C4-2B (cell line): ENCODE measurements around the gene CBLN1.
"Not testable (repeated sequence)": the region's sequence is repeated elsewhere in the genome, so short reads cannot be mapped to it uniquely, and the experiment has no call there.

ENCODE experiments used
- H3K27ac ChIP-seq: fragments of 450-650 bp; 2 replicates; pipeline ENCODE4 v1.5.1; 2017
- ZFX ChIP-seq: fragments of 450-650 bp; IDR thresholded peaks from 2 replicates; pipeline ENCODE4 v1.6.1; 2017
- TF ChIP-seq, protein P1 (sequence below): fragments of 450-650 bp; conservative IDR thresholded peaks from 2 replicates; pipeline ENCODE4 v1.5.1; 2017; ENCODE audit warnings: mild to moderate bottlenecking

Gene CBLN1

DNA sequence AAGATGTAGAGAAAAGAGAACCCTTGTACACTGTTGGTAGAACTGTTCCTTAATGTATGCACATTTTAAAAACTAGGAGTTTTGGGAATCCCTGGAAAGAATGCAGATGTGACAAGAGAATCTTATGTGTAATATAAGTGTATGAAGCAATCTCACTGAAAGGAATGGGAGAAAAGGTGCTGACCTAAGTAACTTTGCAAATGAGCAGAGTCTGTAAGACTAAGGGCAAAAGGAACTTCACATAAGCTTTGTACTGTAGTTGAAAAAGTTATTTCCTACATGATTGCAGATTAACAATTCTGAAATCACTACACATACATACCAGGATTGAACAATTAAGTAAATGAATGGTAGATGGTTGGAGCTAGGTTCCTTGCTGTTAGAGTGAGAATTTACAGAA is 22.3 kb downstream of the CBLN1 start:
- H3K27ac ChIP-seq: no peak overlapping the region
- TF ChIP-seq ZFX: no peak
- TF ChIP-seq, protein P1, sequence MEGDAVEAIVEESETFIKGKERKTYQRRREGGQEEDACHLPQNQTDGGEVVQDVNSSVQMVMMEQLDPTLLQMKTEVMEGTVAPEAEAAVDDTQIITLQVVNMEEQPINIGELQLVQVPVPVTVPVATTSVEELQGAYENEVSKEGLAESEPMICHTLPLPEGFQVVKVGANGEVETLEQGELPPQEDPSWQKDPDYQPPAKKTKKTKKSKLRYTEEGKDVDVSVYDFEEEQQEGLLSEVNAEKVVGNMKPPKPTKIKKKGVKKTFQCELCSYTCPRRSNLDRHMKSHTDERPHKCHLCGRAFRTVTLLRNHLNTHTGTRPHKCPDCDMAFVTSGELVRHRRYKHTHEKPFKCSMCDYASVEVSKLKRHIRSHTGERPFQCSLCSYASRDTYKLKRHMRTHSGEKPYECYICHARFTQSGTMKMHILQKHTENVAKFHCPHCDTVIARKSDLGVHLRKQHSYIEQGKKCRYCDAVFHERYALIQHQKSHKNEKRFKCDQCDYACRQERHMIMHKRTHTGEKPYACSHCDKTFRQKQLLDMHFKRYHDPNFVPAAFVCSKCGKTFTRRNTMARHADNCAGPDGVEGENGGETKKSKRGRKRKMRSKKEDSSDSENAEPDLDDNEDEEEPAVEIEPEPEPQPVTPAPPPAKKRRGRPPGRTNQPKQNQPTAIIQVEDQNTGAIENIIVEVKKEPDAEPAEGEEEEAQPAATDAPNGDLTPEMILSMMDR: no peak

DNA sequence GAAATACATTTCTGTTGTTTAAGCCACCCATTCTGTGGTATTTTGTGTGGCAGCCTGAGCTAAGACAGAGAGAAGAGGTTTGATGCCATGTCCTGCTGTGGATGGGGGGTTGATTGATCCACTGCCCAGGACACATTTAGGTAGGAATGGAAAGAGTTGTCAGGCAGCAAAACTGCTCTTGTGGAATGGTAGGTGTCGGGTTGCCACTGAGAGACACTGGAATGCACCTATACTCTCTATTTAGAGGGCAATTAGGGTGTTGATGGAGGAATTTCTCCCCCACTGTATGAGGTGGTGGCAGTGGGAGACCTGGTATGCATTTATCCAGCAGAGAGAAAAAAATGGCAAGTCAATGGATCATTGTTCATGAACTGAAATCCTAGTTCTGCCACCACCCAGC is 30.9 kb downstream of the CBLN1 start:
- no peak overlapping the region for H3K27ac ChIP-seq

DNA sequence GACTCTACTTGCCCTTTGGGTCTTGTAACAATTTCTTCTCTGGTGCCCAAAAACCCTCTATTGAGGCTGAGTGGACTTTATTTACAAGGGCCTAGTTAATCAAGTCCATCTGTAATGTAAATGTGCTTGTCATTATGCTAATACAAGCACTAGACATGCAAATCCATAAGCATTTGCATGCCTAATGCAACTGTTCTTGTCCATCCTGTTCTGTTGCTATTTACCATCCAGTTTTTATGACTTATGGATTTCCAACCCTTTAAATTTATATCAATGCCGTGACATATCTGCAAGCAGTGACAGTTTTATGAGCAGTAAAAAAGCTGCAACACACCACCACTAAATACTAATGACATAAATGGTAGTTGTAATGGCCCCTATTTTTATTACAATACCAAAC is 33.4 kb downstream of the CBLN1 start:
- no peak for TF ChIP-seq ZFX
- no peak overlapping the region for H3K27ac ChIP-seq

More for the DNA sequence above, 30.9 kb downstream of the CBLN1 start:
- TF ChIP-seq, protein P1: no peak
- TF ChIP-seq ZFX: no peak

DNA sequence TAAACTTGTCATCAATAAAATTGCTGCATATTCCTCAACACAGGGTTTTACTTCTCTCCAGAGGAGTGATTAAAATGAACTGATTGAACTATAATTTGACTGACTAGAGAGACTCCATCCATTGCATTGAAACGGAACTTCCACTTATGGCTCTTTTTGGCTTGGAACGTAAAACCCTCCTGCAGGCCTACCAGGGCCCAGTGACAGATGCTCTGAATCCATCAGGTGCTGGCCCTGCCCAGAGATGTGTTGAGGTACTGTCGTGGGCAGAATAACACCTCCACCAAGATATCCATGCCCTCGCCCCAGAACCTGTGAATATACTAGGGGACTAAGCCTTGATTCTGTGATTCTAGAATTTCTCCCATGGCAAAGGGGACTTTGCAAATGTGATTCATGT is 45.4 kb downstream of the CBLN1 start:
- TF ChIP-seq ZFX: no peak
- TF ChIP-seq, protein P1: no peak
- H3K27ac ChIP-seq: no peak overlapping the region

DNA sequence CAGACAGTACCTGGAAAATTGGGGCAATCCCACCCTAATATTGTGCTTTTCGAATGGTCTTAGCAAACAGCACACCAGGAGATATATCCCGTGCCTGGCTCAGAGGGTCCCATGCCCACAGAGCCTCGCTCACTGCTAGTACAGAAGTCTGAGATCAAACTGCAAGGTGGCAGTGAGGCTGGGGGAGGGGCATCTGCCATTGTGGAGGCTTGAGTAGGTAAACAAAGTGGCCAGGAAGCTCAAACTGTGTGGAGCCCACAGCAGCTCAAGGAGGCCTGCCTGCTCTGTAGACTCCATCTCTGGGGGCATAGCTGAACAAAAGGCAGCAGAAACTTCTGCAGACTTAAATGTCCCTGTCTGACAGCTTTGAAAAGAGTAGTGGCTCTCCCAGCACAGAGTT is 53.3 kb downstream of the CBLN1 start:
- not testable (repeated sequence) for H3K27ac ChIP-seq
